IPS DF 6.9 (cell line): ENCODE results near the gene SSBP3.

Experiments used
- DNase-seq: peaks from one replicate; pipeline ENCODE4 v3.0.0-alpha.2; 2013; ENCODE audit warnings: low read depth, low spot score
- H3K27ac ChIP-seq: one replicate; pipeline ENCODE4 v1.5.1; 2013; ENCODE audit warnings: low read length, control low read depth
- H3K27me3 ChIP-seq: 2 replicates; pipeline ENCODE4 v1.6.1; 2013; ENCODE audit warnings: mild to moderate bottlenecking, low read length; ENCODE audit not compliant: control insufficient read depth, insufficient read depth
- H3K36me3 ChIP-seq: 2 replicates; pipeline ENCODE4 v1.6.1; 2013; ENCODE audit warnings: low read length; ENCODE audit not compliant: control insufficient read depth, insufficient read depth
- H3K4me1 ChIP-seq: 2 replicates; pipeline ENCODE4 v1.6.1; 2013; ENCODE audit warnings: low read length; ENCODE audit not compliant: control insufficient read depth, insufficient read depth
- H3K4me3 ChIP-seq: 2 replicates; pipeline ENCODE4 v1.5.1; 2013; ENCODE audit warnings: mild to moderate bottlenecking, low read length
- H3K9me3 ChIP-seq: 2 replicates; pipeline ENCODE4 v1.6.1; 2013; ENCODE audit warnings: low read length, inconsistent platforms; ENCODE audit not compliant: control insufficient read depth, insufficient read depth
- WGBS: extraction: QIAGEN DNeasy Blood & Tissue Kit; methylation state at CpG from one replicate; pipeline ENCODE4 v1.1.7; 2013; ENCODE audit warnings: mixed read lengths, missing lambda C conversion rate; ENCODE audit not compliant: insufficient read length, insufficient coverage; 5-methylcytosine and 5-hydroxymethylcytosine counted together

Gene SSBP3

DNA sequence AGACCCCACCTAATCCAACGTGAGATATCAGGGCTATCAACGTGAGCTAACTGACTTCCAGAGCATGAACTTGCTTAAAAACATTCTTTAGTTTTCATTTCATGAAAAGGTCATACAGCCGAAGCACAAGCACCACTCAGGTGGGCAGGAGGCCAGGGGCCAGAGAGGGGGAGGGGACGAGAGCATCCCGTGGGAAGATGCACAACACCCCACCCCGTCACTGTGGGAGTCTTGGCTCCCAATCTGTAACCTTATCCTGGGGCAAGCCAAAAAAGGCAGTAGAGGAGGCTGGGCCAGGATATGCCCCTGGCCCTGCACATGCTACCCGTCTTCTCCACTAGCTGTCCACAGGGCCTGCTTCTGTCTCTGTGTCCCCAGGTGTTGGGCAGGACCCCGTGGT is 31.4 kb downstream of the SSBP3 start:
- Histone ChIP-seq H3K36me3 (no peaks in the 10 kb centered on the region), H3K9me3 (no peaks in the 10 kb centered on the region), H3K27me3 (no peaks in the 10 kb centered on the region), H3K27ac (no peak overlapping the region), H3K4me3 (no peak overlapping the region), H3K4me1 (peaks cover 36% of the 10 kb centered on the region)
- no peak for DNase-seq
- WGBS: no CpG with 5 or more reads among the region's 8 CpGs

DNA sequence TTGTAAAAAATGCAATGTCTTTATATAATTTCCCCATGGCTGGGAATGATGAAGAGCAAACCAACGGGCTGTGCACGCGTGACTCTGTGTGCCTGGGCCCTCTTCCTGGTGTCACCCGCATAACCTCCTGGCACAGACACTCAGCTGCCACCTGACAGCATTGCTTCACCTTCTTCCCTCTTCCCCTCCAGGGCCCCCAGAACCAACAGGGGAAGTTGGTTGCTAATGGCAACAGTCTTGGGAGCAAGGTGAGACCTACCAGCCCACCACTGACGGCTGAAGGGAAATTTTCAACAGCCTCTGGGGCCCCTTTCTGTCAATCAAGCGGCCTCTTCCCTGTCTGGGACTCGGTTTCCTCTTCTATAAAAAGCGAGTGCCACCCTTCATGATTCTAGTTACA is 33.2 kb downstream of the SSBP3 start:
- no peaks in the 10 kb centered on the region for H3K27me3 ChIP-seq
- H3K4me3 ChIP-seq: no peak overlapping the region
- H3K36me3 ChIP-seq: no peaks in the 10 kb centered on the region
- peaks cover 22% of the 10 kb centered on the region for H3K4me1 ChIP-seq
- DNase-seq: no peak
- no peak overlapping the region for H3K27ac ChIP-seq
- no CpG with 5 or more reads among the region's 8 CpGs for WGBS
- H3K9me3 ChIP-seq: no peaks in the 10 kb centered on the region

DNA sequence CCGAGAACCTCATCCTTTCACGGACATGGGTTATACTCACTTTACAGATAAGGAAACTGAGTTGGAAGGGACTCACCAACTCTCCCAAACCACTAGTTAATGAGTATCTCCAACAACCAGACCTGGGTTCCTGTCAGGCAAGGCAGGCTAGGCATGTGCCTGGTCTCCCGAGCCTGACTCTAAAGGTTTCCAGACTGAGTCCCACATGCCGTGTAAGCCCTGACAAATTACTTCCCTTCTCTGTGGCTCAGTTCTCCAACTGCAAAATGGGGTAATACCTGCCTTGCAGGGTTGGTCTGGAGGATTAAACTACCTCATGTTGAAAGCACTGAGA is 34.3 kb downstream of the SSBP3 start:
- H3K4me3 ChIP-seq: no peak overlapping the region
- no peak for DNase-seq
- H3K36me3 ChIP-seq: no peaks in the 10 kb centered on the region
- no peaks in the 10 kb centered on the region for H3K27me3 ChIP-seq
- H3K4me1 ChIP-seq: peaks cover 16% of the 10 kb centered on the region
- H3K9me3 ChIP-seq: no peaks in the 10 kb centered on the region
- H3K27ac ChIP-seq: no peak overlapping the region
- WGBS: no CpG with 5 or more reads among the region's 4 CpGs

DNA sequence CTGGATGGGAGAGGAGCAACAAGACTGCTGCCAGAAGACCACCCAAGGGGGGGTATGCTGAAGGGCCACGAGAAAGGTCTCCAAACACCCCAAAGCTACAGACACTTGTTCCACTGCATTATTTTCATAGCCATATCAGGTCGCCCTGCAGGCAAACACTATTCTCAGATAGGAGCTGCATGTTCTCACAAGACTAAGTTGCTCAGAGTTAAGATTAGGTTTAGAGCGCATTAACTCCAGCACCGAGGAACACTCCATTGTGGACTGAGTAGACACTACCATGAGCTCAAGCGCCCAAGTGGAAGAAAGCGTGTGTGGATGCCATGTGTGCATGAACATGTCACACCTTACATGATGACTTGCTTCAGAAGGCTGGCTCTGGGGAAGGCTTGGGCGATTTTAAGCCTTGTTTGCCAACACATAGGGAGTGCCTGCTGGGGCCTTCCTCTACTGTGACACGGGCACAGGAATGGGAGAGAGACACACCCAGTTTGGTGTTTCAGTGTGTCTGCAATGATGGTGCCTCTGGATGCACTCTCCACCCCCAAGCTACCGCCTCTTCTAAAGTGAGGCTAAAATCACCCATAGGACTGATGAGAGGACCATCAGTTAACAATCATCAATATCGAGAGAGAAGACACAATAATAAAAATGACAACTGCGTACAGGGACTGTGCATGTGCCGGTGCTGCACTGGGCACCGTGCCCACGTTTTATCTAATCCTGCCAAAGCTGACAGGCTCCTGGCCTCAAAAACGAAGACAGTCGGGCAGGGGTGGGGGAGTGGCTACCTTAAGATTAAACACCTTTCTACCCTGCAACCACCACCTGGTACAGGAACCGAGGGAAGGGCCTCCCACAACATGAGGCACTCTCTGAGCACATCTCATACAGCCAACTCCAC is 34.9 kb downstream of the SSBP3 start:
- Histone ChIP-seq H3K36me3 (no peaks in the 10 kb centered on the region), H3K4me1 (peaks cover 15% of the 10 kb centered on the region), H3K27me3 (no peaks in the 10 kb centered on the region), H3K4me3 (no peak overlapping the region), H3K9me3 (no peaks in the 10 kb centered on the region), H3K27ac (no peak overlapping the region)
- DNase-seq: no peak
- no CpG with 5 or more reads among the region's 17 CpGs for WGBS

DNA sequence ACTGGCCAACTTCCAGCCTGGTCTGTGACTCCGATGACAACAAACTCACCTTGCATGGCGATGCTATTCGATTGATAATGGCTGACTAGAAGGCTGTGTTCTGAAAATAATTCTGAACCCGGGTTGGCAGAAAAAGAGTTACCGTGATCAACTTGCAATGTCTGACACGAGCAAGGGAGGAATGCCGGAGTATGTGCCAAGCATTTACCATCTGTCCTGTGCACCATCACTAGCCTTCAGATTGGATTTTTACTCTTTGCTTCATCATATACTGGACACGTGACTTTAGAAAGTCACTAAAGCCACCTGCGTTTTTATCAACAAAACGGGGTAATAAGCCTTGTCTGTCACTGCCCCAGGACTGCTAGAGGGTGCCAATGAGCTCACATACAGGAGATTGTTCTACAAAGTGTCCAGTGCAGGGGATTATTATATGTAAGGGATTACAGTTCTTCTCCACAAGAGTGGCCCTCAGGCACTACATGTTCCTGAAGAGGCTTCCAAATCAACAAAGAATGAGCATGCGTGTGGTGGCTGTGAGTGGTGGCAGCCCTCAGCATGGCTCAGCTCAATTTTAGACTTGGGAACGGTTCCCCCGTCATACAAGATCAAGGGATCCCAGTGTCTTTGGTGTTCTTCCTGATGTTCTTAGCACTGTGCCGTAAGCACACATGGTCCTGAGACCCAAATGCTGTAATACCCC is 35.8 kb downstream of the SSBP3 start:
- H3K4me1 ChIP-seq: peaks cover 8% of the 10 kb centered on the region
- H3K9me3 ChIP-seq: no peaks in the 10 kb centered on the region
- H3K4me3 ChIP-seq: no peak overlapping the region
- H3K27ac ChIP-seq: no peak overlapping the region
- WGBS: no CpG with 5 or more reads among the region's 14 CpGs
- H3K27me3 ChIP-seq: no peaks in the 10 kb centered on the region
- H3K36me3 ChIP-seq: no peaks in the 10 kb centered on the region
- no peak for DNase-seq

DNA sequence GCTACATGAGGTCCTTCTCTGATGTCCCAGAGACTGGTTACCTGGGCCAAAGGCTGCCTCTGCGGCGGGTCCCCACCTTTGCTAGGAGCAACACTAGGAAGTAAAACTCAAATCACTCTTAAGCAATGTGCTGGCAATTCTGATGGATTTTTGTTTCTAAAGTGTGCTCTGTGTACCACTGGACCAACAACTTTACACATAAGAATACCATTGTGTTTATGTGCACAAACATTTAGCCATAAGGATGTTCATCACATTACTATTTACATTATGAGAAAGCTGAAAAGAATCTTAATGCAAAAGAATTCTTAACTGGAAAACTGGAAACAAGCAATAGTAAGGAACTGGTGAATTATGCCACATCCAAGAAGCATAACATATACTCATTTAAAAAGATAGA is 38.6 kb downstream of the SSBP3 start:
- Histone ChIP-seq H3K27ac (no peak overlapping the region), H3K36me3 (no peaks in the 10 kb centered on the region), H3K27me3 (no peaks in the 10 kb centered on the region), H3K9me3 (no peaks in the 10 kb centered on the region), H3K4me3 (no peak overlapping the region), H3K4me1 (peaks cover 3% of the 10 kb centered on the region; the same call in 1 of the 2 replicates)
- WGBS: no CpG with 5 or more reads among the region's 2 CpGs
- no peak for DNase-seq

DNA sequence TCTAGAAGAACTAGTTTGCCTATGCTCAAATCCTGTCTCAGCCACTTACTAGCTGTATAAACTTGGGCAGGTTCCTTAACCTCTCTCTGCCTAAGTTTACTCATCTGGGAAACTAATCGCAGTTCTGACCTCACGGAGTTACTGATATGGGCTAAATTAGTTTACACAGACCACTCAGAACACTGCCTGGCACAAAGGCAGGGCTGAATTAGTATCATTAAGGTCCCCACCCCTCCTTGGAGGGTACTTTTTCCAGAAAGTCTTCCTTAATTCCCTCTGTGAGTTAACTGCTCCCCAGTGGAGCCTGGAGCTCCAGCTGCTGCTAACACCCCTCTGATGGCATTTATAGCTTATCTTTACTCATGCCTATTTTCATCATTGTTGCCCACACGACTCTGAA is 40.3 kb downstream of the SSBP3 start:
- Histone ChIP-seq H3K27ac (no peak overlapping the region), H3K4me1 (peaks cover 7% of the 10 kb centered on the region; the same call in 1 of the 2 replicates), H3K27me3 (no peaks in the 10 kb centered on the region), H3K36me3 (no peaks in the 10 kb centered on the region), H3K4me3 (no peak overlapping the region), H3K9me3 (no peaks in the 10 kb centered on the region)
- no peak for DNase-seq
- no CpG with 5 or more reads among the region's 3 CpGs for WGBS

DNA sequence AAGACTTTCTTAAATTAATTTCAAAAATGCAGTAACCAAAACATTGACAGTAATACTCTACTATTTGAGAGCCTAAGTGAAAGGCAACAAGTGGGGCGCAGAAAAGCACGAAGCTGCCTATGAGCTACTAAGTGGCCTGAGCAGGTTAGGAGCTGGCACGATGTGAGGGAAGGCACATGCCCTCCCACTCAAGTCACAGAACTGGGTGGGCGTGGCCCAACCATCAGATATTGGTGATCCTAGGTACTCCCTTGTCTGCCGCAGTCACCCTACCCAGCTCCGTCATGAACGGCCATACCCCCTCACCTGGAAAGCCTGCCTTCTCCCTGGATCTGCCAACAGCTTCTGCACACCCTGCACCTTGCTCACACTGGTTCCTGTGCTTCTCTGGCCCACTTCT is 40.8 kb downstream of the SSBP3 start:
- H3K27ac ChIP-seq: no peak overlapping the region
- H3K36me3 ChIP-seq: no peaks in the 10 kb centered on the region
- H3K4me3 ChIP-seq: no peak overlapping the region
- peaks cover 7% of the 10 kb centered on the region; the same call in 1 of the 2 replicates for H3K4me1 ChIP-seq
- DNase-seq: no peak
- WGBS: no CpG with 5 or more reads among the region's 7 CpGs
- no peaks in the 10 kb centered on the region for H3K27me3 ChIP-seq
- no peaks in the 10 kb centered on the region for H3K9me3 ChIP-seq

DNA sequence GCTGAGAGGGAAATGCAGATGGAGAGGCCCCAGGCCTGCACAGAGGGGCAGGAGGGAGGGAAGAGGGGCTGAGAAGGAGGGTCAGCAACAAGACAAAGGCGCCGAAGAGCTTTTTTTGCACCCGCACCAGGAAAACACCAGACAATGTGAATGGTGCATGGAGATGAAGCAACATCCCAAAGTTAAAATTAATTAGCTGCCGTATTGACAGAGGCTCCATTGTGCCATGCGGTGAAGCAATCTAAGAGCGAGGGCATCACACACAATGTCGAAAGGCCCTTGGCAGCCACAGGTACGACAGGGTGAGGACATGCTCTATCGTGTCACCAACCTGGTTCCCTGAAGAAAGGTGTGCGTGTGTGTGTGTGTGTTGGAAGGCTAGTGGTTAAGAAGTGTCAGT is 41.2 kb downstream of the SSBP3 start:
- WGBS: no CpG with 5 or more reads among the region's 10 CpGs
- DNase-seq: no peak

DNA sequence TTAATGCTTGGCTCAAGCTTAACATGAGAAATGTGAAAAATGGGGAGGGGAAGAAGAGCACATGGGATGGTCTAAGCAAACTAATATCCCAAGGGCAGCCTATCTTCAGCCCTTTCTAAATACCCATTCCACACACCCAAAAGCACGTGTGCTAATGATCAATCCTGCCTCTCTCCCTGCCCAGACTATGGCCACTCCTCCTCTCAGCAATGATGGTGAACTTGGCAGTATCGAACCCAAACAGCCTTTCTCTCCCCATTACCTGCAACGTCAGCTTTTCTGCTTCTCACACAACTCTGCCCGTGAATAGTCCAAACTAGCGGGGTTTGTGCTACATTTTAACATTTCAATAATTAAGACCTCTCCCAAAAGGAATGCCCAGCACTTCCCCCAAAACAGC is 41.6 kb downstream of the SSBP3 start:
- no peak overlapping the region for H3K4me3 ChIP-seq
- no CpG with 5 or more reads among the region's 5 CpGs for WGBS
- DNase-seq: no peak
- no peaks in the 10 kb centered on the region for H3K9me3 ChIP-seq
- no peaks in the 10 kb centered on the region for H3K36me3 ChIP-seq
- H3K27me3 ChIP-seq: no peaks in the 10 kb centered on the region
- peaks cover 7% of the 10 kb centered on the region; the same call in 1 of the 2 replicates for H3K4me1 ChIP-seq
- no peak overlapping the region for H3K27ac ChIP-seq

More for the DNA sequence above, 41.2 kb downstream of the SSBP3 start:
- Histone ChIP-seq H3K27me3 (no peaks in the 10 kb centered on the region), H3K9me3 (no peaks in the 10 kb centered on the region), H3K27ac (no peak overlapping the region), H3K4me1 (peaks cover 7% of the 10 kb centered on the region; the same call in 1 of the 2 replicates), H3K36me3 (no peaks in the 10 kb centered on the region), H3K4me3 (no peak overlapping the region)
